AG10803 (cell line): Measurements from ENCODE around the gene CALML5.

ENCODE experiments used
- DNase-seq: peaks from one replicate; pipeline ENCODE4 v3.0.0; 2010; ENCODE audit warnings: low read depth
- H3K4me3 ChIP-seq: 2 replicates; pipeline ENCODE4 v1.5.1; 2011; ENCODE audit warnings: mild to moderate bottlenecking, low read length, control low read depth
- TF ChIP-seq, protein P1 (sequence below): conservative IDR thresholded peaks from 2 replicates; pipeline ENCODE4 v1.5.1; 2011; ENCODE audit warnings: mild to moderate bottlenecking, low read length, control low read depth, inconsistent platforms

Gene CALML5

DNA sequence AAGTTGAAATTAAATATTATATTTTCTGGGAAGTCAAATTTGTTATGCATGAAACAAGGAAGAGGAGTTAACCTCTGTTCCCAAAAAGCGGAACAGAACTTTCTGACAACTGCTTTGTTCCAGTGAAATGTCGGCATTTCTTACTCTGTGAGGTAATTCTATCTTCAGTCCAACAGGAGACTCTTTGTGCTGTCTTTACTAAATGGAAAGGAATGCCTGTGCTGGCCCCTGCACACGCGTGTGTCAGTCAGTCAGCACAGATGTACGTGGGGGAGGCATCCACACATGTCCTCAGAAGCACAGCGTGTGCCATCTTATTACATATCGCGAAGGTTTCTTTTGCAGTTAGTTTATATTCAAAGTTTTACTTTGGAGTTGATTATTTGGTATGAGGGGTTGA is 49.5 kb downstream of the CALML5 start:
- H3K4me3 ChIP-seq: peak overlapping the region; percentile 68
- DNase-seq: peak; percentile 81
- TF ChIP-seq, protein P1, sequence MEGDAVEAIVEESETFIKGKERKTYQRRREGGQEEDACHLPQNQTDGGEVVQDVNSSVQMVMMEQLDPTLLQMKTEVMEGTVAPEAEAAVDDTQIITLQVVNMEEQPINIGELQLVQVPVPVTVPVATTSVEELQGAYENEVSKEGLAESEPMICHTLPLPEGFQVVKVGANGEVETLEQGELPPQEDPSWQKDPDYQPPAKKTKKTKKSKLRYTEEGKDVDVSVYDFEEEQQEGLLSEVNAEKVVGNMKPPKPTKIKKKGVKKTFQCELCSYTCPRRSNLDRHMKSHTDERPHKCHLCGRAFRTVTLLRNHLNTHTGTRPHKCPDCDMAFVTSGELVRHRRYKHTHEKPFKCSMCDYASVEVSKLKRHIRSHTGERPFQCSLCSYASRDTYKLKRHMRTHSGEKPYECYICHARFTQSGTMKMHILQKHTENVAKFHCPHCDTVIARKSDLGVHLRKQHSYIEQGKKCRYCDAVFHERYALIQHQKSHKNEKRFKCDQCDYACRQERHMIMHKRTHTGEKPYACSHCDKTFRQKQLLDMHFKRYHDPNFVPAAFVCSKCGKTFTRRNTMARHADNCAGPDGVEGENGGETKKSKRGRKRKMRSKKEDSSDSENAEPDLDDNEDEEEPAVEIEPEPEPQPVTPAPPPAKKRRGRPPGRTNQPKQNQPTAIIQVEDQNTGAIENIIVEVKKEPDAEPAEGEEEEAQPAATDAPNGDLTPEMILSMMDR: peak; percentile 45

GRCh38 chr10:5449227-5449626 is 50.1 kb downstream of the CALML5 start:
- TF ChIP-seq, protein P1: no peak
- peak overlapping the region; percentile 68 for H3K4me3 ChIP-seq
- no peak for DNase-seq
